Activated gamma-delta T cell treated with Interleukin-2 at 50 U/mL for 16 hours (primary cell): Measurements from ENCODE around the gene SIGLEC6.
"Not testable (repeated sequence)": the region's sequence is repeated elsewhere in the genome, so short reads cannot be mapped to it uniquely, and the experiment has no call there.

ENCODE experiments used
- DNase-seq: peaks from one replicate; pipeline ENCODE4 v3.0.0-alpha.2; 2020

Gene SIGLEC6

GRCh38 chr19:51508059-51508733, 23.3 kb downstream of the SIGLEC6 start:
- no peak for DNase-seq

- no peak for DNase-seq
These were observed 23.8 kb downstream of the SIGLEC6 start for GRCh38 chr19:51507640-51508058.

GRCh38 chr19:51507192-51507591, 24.3 kb downstream of the SIGLEC6 start:
- DNase-seq: no peak

- DNase-seq: no peak
These were observed 25.6 kb downstream of the SIGLEC6 start for GRCh38 chr19:51505904-51506303.

GRCh38 chr19:51503896-51504295, 27.6 kb downstream of the SIGLEC6 start:
- DNase-seq: no peak

- no peak for DNase-seq
These were observed 28.1 kb downstream of the SIGLEC6 start for GRCh38 chr19:51503286-51503817.

GRCh38 chr19:51501594-51502263, 29.7 kb downstream of the SIGLEC6 start, which contains the start of gene SIGLEC12:
SIGLEC12 (minus strand) TSS chr19:51501800; CDS start chr19:51501733, 67 bp downstream.
- no peak for DNase-seq

GRCh38 chr19:51500931-51501330, 30.5 kb downstream of the SIGLEC6 start:
- DNase-seq: not testable (repeated sequence)

GRCh38 chr19:51497666-51498065, 33.8 kb downstream of the SIGLEC6 start:
- DNase-seq: no peak

- no peak for DNase-seq
These were observed 37.7 kb downstream of the SIGLEC6 start for GRCh38 chr19:51493776-51494175.

GRCh38 chr19:51491586-51491985, 39.9 kb downstream of the SIGLEC6 start:
- no peak for DNase-seq

- no peak for DNase-seq
These were observed 40.8 kb downstream of the SIGLEC6 start for GRCh38 chr19:51490676-51491075.

GRCh38 chr19:51489113-51489512, 42.4 kb downstream of the SIGLEC6 start:
- no peak for DNase-seq

- DNase-seq: no peak
These were observed 43.0 kb downstream of the SIGLEC6 start for GRCh38 chr19:51488491-51488890.

GRCh38 chr19:51485960-51486660, 45.4 kb downstream of the SIGLEC6 start:
- DNase-seq: no peak

- DNase-seq: no peak
These were observed 50.9 kb downstream of the SIGLEC6 start for GRCh38 chr19:51480590-51480989.

GRCh38 chr19:51479531-51480331, 51.7 kb downstream of the SIGLEC6 start:
- DNase-seq: no peak

GRCh38 chr19:51478381-51479234, 52.9 kb downstream of the SIGLEC6 start, which contains the start of gene CEACAM18:
CEACAM18 (plus strand) TSS chr19:51478539.
- DNase-seq: no peak

- DNase-seq: no peak
These were observed 54.1 kb downstream of the SIGLEC6 start for GRCh38 chr19:51477344-51477743.

- no peak for DNase-seq
These were observed 55.3 kb downstream of the SIGLEC6 start for GRCh38 chr19:51476164-51476563.

GRCh38 chr19:51473009-51473707, 58.3 kb downstream of the SIGLEC6 start:
- DNase-seq: peak; percentile 88
